ENCODE measurements around the gene KIF6. TPM values are rescaled to one million over a fixed set of nuclear protein-coding genes. Genes with fewer than 3 reads are reported as not detected.

Gene KIF6
- total RNA-seq, 4 donors from 2014 or later: 0.19 to 0.38 TPM; not detected in 2

GRCh38 chr6:39415482-39415881 is 309.7 kb downstream of the KIF6 start:
- DNase-seq (ENCODE audit: low spot score): no peak
- ATAC-seq (ENCODE audit: low FRiP score): no peak
- no peak for TF ChIP-seq CTCF (IDR thresholded peaks at IDR 0.05)

GRCh38 chr6:39411465-39411864 is 313.7 kb downstream of the KIF6 start:
- DNase-seq (ENCODE audit: low spot score): no peak
- no peak for TF ChIP-seq CTCF (IDR thresholded peaks at IDR 0.05)
- ATAC-seq (ENCODE audit: low FRiP score): no peak

DNA sequence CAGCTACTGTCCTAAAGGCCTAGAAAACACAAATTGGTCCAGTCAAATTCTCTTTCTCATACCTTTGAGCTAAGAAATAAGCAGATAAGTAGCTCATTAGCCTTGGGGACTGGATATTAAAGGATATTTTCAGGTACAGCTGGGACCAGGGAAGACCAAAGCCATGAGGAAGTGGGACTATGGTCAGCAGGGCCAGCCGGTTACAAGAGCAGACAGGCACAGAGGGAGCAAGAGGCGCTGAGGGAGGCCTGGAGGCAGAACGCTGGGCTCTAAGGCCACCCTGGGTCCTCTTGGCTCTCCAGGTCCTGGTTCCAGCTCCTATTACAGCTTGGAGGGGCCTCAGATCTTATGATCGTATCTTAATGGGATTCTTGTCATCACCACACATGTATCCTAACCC is 314.2 kb downstream of the KIF6 start:
- TF ChIP-seq CTCF (IDR thresholded peaks at IDR 0.05): no peak
- ATAC-seq (ENCODE audit: low FRiP score) (no peak), DNase-seq (ENCODE audit: low spot score) (no peak)

DNA sequence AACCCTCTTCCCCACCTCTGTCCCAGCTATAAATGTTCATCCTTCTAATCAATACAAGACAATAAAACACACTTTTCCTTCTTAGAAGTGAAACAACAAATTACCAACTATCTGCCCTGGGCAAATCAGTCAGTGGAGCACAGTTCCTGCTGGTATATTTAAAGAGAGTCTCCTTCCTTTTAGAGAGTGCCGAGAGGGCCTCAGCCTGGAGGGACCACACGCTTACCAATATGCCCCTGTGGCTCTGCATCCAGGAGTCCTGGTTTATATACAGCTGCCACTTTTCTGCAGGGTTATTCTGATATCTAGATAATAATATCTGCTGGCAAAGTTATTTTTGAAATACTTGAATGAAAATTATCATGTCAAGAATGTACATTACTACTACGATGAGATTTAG is 315.3 kb downstream of the KIF6 start:
- no peak for DNase-seq (ENCODE audit: low spot score)

GRCh38 chr6:39407446-39407993 is 317.7 kb downstream of the KIF6 start:
- no peak for TF ChIP-seq CTCF (IDR thresholded peaks at IDR 0.05)
- ATAC-seq (ENCODE audit: low FRiP score) (no peak), DNase-seq (ENCODE audit: low spot score) (no peak)

More for the DNA sequence above, 315.3 kb downstream of the KIF6 start:
- ATAC-seq (ENCODE audit: low FRiP score): no peak
- TF ChIP-seq CTCF (IDR thresholded peaks at IDR 0.05): no peak

GRCh38 chr6:39404312-39404711 is 320.9 kb downstream of the KIF6 start:
- no peak for TF ChIP-seq CTCF (IDR thresholded peaks at IDR 0.05)
- ATAC-seq (ENCODE audit: low FRiP score) (no peak), DNase-seq (ENCODE audit: low spot score) (no peak)

DNA sequence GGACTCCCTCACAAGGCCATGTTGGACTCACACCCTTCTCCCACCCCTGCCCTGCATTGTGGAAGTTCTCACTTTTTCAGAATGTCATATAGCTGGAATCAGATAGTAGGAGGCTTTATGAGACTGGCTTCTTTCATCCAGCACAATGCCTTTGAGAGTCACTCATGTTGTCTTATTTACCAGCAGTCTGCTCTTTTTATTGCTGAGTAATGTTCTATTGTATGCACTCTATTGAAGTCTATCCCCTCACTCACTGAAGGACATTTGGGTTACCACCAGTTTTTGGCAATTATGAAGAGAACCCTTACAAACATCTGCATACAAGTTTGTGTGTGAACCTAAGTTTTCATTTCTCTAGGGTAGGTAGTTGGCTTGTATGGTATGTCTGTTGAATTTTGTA is 321.9 kb downstream of the KIF6 start:
- no peak for ATAC-seq (ENCODE audit: low FRiP score)
- DNase-seq (ENCODE audit: low spot score): no peak
- TF ChIP-seq CTCF (IDR thresholded peaks at IDR 0.05): no peak

Data from omental fat pad (tissue), 4 donors.